ENCODE measurements around the gene ATP1A1.

Gene ATP1A1

GRCh38 chr1:116372191-116372590, 853 bp upstream of the ATP1A1 start:
- no peak for DNase-seq (ENCODE audit: low read depth)

GRCh38 chr1:116373431-116374352, 648 bp downstream of the ATP1A1 start:
- no peak for DNase-seq (ENCODE audit: low read depth)

- DNase-seq (ENCODE audit: low read depth), result no peak
Observed at GRCh38 chr1:116374353-116375147, 1.5 kb downstream of the ATP1A1 start.

GRCh38 chr1:116375148-116375886, 2.3 kb downstream of the ATP1A1 start:
- DNase-seq (ENCODE audit: low read depth), result no peak

GRCh38 chr1:116375887-116376728, 3.1 kb downstream of the ATP1A1 start:
- peak; percentile 93 for DNase-seq (ENCODE audit: low read depth)

GRCh38 chr1:116376729-116377086, 3.7 kb downstream of the ATP1A1 start:
- DNase-seq (ENCODE audit: low read depth), result peak; percentile 53

GRCh38 chr1:116377541-116378529, 4.8 kb downstream of the ATP1A1 start:
- peak; percentile 91 for DNase-seq (ENCODE audit: low read depth)

GRCh38 chr1:116379057-116379630, 6.1 kb downstream of the ATP1A1 start:
- DNase-seq (ENCODE audit: low read depth), result no peak

GRCh38 chr1:116379674-116380498, 6.8 kb downstream of the ATP1A1 start:
- no peak for DNase-seq (ENCODE audit: low read depth)

- no peak for DNase-seq (ENCODE audit: low read depth)
Observed at GRCh38 chr1:116380499-116381242, 7.6 kb downstream of the ATP1A1 start.

- no peak for DNase-seq (ENCODE audit: low read depth)
Observed at GRCh38 chr1:116382321-116382720, 9.3 kb downstream of the ATP1A1 start.

- DNase-seq (ENCODE audit: low read depth), result no peak
Observed at GRCh38 chr1:116382857-116383483, 9.9 kb downstream of the ATP1A1 start.

GRCh38 chr1:116386042-116386441, 13.0 kb downstream of the ATP1A1 start:
- DNase-seq (ENCODE audit: low read depth), result no peak

GRCh38 chr1:116387551-116387950, 14.5 kb downstream of the ATP1A1 start:
- no peak for DNase-seq (ENCODE audit: low read depth)

GRCh38 chr1:116388122-116388521, 15.1 kb downstream of the ATP1A1 start:
- no peak for DNase-seq (ENCODE audit: low read depth)

- DNase-seq (ENCODE audit: low read depth), result no peak
Observed at GRCh38 chr1:116389013-116389412, 16.0 kb downstream of the ATP1A1 start.

- DNase-seq (ENCODE audit: low read depth), result no peak
Observed at GRCh38 chr1:116389686-116390085, 16.6 kb downstream of the ATP1A1 start.

GRCh38 chr1:116390195-116390594, 17.2 kb downstream of the ATP1A1 start:
- DNase-seq (ENCODE audit: low read depth), result no peak

All from fibroblast of the conjunctiva (primary cell).